HG03575 (cell line): Measurements from ENCODE around the gene SNAP23.

Source experiments
- ATAC-seq: cut with Tn5 transposase; IDR thresholded peaks from one replicate; pipeline ENCODE4 v1.9.1; 2021; ENCODE audit not compliant: unreplicated experiment, insufficient number of reproducible peaks, low FRiP score; ENCODE audit errors: extremely low read depth

The SNAP23 gene

GRCh38 chr15:42495361-42496212 lies at the start of gene SNAP23:
Gene SNAP23 (plus strand): TSS chr15:42495634. CDS start chr15:42511847, 16,213 bp downstream.
- no peak for ATAC-seq

DNA sequence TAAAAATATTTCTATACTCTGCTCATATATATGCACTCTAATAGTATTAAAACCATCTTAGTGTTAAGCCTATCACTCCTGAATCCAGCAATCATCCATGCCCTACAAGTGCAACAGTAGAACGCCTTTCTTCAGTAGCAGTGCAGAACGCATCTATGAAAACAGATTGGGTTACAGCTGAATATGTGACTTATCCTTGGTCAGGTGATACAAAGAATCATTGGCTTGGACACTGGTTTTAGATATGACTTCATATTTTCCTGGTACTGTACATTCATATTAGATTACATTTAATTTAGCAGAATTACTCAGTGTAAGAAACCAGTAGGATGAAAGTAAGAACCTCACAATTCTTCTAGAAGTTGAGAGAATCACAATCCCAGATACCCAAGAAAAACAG lies 47.8 kb upstream of the SNAP23 start:
- ATAC-seq = no peak

DNA sequence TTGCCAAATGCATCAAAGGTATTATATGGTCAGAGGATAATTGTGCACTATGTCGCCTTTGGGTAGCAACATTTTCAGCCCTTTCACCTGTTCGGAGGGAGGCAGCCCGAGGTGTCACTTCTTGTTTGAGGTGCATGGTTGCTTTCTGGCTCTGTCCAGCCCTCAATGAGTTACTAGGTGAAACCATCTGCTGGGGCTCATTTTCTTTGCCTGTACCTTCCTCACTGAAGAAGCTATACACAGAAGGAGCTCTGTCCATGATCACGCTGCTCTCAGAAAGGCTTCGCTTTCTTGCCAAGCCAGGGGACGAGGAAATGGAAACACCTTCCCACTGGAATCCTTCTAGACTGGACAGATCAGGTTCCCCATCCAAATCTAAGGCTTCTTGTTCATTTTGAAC lies 47.2 kb upstream of the SNAP23 start:
- ATAC-seq = no peak

DNA sequence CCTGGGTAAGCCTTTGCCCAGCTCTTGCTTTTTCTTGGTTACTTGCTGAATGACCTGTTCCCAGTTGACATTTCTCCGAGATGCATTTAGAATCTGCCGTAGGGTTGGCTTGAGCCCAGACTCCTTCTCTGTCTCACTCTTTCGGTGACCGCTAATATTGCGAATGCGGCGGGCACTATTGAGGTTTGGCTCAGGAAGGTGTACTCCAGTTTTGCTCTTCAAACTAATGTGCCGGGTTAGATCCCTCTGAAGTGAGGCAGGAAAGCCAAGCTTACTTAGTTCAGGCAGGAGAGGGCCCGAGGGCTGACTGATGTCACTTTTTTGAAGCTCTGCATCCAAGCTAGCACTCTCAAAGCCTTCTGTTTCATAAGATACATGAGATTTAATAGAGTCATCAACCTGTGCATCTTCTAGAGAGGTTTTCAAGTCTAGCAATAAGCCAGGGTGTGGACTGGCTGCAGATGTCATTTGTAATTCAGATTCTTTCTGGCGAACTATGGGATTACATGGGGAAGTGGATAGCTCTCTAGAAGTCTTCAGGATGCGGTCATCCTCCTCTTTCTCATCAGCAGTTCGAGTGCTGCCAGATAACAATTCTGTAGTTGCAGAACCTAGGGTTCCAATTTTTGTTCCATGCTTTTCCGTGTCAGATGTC lies 45.5 kb upstream of the SNAP23 start:
- no peak for ATAC-seq

GRCh38 chr15:42450425-42450790 lies 45.0 kb upstream of the SNAP23 start:
- ATAC-seq = no peak

- ATAC-seq = no peak
Measured at GRCh38 chr15:42453826-42454225, 41.6 kb upstream of the SNAP23 start.

GRCh38 chr15:42456531-42456930 lies 38.9 kb upstream of the SNAP23 start:
- ATAC-seq = no peak

DNA sequence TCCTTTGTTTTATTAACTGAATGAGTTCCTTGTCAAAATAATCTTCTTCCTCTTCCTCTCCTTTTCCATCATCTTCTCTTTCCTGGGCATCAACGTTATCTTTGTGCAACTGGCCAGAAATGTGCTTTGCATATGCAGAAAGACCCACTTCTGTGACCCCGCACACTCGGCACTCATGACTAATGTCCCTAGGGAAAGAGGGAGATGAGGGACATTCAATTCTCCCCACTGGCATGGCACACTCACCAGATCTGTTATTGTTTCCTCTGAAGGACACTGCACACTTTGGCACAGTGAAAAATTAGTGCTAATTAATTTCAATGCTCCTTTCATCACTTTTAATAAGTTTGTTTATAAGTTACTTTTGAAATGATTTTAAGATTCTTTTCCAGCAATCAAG lies 38.5 kb upstream of the SNAP23 start:
- no peak for ATAC-seq

DNA sequence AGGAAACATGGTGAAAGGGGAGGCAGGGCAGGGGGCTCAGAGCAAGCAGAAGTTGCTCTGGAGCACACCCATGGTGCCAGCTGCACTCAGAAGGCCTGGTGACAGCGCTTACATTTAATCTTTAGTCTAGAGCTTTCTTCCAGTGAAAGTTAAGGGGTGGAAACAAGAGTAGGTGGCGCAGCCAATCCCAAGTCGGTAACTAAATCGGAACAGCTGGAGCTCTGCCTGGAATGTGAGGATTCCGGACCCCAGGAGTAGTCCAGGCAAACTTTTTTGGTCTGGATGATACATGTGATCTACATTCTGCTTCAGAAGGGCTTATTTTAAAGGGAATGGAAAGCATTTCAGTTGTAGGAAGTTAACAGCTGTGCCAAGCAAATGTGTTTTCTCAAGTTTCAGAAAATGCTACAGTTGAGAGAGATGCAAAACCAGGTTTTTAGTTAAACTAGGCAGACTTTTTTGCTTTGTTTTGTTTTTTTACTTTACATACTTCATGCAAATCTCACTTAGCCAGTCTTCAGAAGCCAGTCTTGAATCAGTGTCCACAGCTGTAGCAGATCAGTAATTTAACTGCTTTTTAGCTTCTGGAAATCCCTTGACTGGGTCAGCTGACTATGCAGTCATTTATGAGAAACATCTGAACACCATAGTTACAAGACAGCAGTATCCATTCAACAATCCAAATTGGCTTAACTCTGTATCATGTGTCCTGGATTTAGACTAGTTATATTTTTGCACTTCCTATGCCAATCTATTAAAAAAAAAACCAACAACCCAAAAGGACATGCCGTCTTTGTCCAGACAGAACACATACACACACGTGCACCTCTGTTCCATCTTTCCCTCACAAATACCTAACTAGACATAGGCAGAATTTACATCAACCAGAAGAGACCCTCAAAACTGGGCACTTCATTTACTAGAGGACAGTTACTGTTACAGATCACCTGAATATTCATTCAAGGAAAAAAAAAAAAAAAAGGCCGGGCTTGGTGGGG lies 37.7 kb upstream of the SNAP23 start:
- ATAC-seq = no peak

DNA sequence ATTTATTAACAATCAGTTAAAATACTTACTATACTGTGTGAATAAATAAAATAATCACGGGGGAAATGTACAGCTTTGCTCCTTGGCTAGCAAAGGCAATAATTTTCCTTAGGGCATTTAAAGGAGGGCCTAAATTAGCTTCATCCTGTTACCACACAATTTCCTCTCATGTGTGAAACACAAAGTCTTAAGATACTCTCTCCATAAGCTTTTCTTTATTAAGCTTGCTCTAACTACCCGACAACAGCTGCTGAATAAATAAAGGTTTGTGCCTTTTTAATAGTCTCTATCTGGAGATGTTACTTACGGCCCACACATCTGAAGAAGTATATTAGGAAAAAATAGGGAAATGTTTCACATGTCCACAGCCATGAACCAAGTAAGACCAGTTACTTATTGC lies 34.2 kb upstream of the SNAP23 start:
- no peak for ATAC-seq

DNA sequence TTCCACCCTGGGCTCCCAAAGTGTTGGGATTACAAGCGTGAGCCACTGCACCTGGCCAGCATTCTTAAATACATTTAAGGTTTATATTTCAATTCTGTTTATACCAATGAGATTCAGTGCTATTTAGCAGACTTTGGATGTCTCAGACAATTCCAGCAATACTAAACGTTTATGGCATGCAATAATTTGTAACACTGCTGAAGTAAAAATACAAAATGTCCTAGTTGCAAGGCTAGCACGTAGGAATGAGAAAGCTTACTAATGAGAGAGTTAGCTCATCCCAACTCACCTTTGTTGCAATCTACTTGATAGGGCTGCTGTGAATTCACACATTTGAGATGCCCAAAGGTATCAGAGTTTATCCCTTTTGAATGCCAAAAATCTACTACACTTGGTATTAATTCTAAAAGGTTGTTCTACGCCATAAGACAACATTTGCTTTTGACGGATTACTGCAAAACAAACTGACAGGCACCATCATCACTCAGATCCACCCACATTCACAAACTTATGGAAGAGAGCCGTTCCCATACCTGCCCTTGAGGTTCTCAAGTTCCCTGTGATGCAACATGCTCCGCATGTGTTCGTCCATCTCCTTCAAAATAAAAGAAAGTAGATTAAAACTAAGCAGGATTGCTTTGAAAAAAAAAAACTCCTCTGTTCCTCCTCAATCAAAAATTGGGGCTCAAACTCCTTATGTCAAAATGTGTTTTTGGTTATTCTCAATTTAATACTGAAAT lies 29.7 kb upstream of the SNAP23 start:
- ATAC-seq = no peak

DNA sequence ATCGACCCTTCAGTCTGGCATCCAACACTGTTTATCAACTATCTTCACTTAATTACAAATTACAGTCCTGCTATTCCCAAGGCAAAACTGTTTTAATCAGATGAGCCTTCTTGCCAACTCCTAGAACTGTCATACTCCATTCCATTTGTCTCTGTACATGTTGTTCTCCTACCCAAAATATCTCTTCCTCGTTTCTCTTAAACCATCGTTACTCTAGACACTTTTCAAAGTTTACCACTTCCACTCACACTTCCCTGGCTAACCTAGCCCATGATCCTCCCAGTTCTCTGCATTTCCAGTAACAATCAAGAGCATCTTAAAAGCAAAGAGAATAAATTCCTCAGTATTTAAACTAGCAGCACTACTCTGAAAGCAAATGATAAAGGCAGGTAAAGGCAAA lies 24.4 kb upstream of the SNAP23 start:
- no peak for ATAC-seq

DNA sequence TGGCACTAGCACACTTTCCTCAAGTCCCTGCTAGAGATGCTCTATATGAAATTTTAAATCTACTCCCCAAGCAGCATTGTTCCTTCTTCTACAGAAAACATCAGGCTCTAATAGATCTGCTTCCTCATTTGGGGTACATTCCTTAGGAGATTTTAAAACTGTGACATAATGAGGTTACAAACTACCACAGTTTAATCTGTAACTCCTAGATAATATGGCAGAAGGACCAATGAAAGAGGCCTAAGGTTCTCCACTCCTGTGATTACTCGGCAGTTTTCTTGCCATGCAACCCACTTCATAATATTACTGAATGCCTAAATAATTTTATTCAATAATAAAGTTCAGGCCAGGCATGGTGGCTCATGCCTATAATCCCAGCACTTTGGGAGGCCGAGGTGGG lies 20.6 kb upstream of the SNAP23 start:
- ATAC-seq = no peak

DNA sequence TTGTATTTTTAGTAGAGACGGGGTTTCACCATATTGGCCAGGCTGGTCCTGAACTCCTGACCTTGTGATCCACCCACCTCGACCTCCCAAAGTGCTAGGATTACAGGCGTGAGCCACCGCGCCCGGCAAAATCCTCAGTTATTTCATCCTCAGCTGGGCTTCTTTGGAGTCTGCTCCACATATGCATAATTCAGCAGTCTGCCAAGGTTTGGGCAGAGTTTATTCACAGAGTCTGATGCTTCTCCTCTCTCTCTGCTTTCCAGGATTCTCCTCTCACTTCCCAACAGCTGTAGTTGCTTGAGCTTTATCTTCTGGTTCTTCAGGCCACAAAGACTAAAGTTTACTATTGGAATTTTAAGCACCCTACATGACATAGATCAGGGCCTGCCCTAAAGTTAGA lies 12.7 kb upstream of the SNAP23 start:
- ATAC-seq = no peak

DNA sequence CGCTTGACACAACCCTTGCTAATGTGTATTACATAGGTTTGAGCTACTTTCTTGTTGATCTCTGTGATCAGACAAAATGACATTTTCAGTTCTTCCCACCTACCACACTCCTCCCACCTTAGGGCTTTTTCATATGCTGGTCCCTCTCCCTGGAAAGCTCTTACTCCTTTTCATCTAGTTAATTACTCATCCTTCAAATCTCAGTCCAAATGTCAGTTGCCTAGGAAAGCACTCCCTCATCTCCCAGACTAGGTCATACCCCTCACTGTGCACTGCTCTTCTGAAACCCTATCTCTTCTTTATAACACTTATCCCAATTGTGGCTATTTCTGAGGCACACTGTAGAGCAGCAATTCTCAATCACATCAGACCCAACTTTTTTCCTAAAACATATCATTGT lies 11.8 kb upstream of the SNAP23 start:
- ATAC-seq = no peak

DNA sequence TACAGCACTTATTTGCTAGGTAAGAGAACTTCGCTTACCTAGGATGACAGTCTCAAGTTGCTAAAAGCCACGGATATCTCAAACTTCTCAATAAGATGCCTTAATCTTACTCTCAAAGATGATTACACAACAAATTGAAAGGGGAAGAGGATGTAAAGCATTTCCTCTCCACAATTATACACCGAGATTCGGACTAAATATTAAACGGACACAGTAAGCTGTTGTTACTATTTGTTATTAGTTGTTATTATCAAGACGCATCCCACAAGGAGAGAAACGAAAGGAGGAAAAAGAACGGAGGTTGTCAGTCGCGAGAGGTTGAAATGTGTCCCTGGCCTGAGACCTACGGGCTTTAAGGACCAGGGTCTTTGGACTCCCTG lies 5.2 kb upstream of the SNAP23 start:
- ATAC-seq = no peak

GRCh38 chr15:42490671-42491538 lies 4.5 kb upstream of the SNAP23 start, which contains the start of gene ZNF106:
Gene ZNF106 (minus strand): TSS chr15:42491141. CDS start chr15:42472289, 18,852 bp downstream.
- ATAC-seq = no peak
